Breast epithelium (tissue), 4 donors: ENCODE data around the gene TARBP1. TPM values are rescaled to one million over a fixed set of nuclear protein-coding genes. Genes with fewer than 3 reads are reported as not detected.

Experiments
- DNase-seq, 2 donors: peaks; one replicate each; pipeline ENCODE4 v3.0.0-alpha.2; 2019; ENCODE audit warnings: low spot score in 2 of 2
- H3K27ac ChIP-seq, 2 donors: fragments of 200-600 bp; sonication (generic) in 1 of 2; one replicate each; pipeline ENCODE4 v1.5.1; 2016 to 2019; ENCODE audit warnings: mild to moderate bottlenecking in 1 of 2
- H3K27me3 ChIP-seq, 2 donors: fragments of 200-600 bp; sonication (generic) in 1 of 2; one replicate each; pipeline versions ENCODE4 v1.5.1 to v1.6.0; 2017 to 2019; ENCODE audit warnings: control low read depth in 1 of 2, mild to moderate bottlenecking in 1 of 2
- H3K36me3 ChIP-seq: fragments of 200-600 bp; one replicate; pipeline ENCODE4 v1.5.1; 2019
- H3K4me1 ChIP-seq, 2 donors: fragments of 200-600 bp; sonication (generic); one replicate each; pipeline ENCODE4 v1.5.1; 2016 to 2019; ENCODE audit warnings: control low read depth in 1 of 2
- H3K4me3 ChIP-seq, 3 donors: fragments of 200-600 bp; sonication (generic); 1 replicate in 2 of 3; 2 replicates in 1 of 3; pipeline ENCODE4 v1.5.1; 2016 to 2019; ENCODE audit warnings: mild to moderate bottlenecking in 3 of 3, moderate library complexity in 2 of 3
- H3K9me3 ChIP-seq, 2 donors: fragments of 200-600 bp; sonication (generic) in 1 of 2; one replicate each; pipeline ENCODE4 v1.5.1; 2016 to 2019; ENCODE audit warnings: control low read depth in 1 of 2
- CTCF ChIP-seq, 3 donors: fragments of 450-650 bp; IDR thresholded peaks; one replicate each; pipeline ENCODE4 v1.5.1; 2016 to 2017; ENCODE audit warnings: antibody characterized with exemption in 3 of 3, mild to moderate bottlenecking in 3 of 3, moderate library complexity in 3 of 3
- POLR2A ChIP-seq: fragments of 450-650 bp; IDR thresholded peaks from one replicate; pipeline ENCODE4 v1.6.1; 2016; ENCODE audit warnings: antibody characterized with exemption, mild to moderate bottlenecking, moderate library complexity
- POLR2AphosphoS5 ChIP-seq, 3 donors: sonication (generic); formaldehyde crosslinking; IDR thresholded peaks; one replicate each; pipeline ENCODE4 v1.6.1; 2017; ENCODE audit warnings: antibody characterized with exemption in 3 of 3
- intact Hi-C: fragments of 100-400 bp; cut with DNase I; formaldehyde crosslinking; loops from one replicate; pipeline ENCODE4 v1.15.1; 2023; ENCODE audit warnings: low total_unique reads
- total RNA-seq, 3 donors: library from RNA; depleted of rRNA; stranded (reverse); fragments of >200 nt; gene quantifications; one replicate each; pipeline ENCODE4 v1.1.0, GENCODE V29; 2016

Gene TARBP1
- total RNA-seq, 3 donors from 2014 or later, result 12.3 to 39.2 (median 32.1) TPM

- no peak overlapping the region for H3K4me3 ChIP-seq
- H3K27me3 ChIP-seq, result no peaks in the 10 kb centered on the region
- H3K27ac ChIP-seq, result peak overlapping the region; percentile 33 to 54
- H3K4me1 ChIP-seq, result peaks cover 0 to 12% of the 10 kb centered on the region in 2 donors
- TF ChIP-seq CTCF (IDR thresholded peaks at IDR 0.05) (no peak), POLR2AphosphoS5 (IDR thresholded peaks at IDR 0.05) (no peak), POLR2A (no peak)
- DNase-seq, result no peak
- intact Hi-C loops, result no loop called here
- no peaks in the 10 kb centered on the region for H3K9me3 ChIP-seq
- H3K36me3 ChIP-seq, result no peaks in the 10 kb centered on the region
These were observed 24.4 kb upstream of the TARBP1 start for GRCh38 chr1:234503193-234504050.

DNA sequence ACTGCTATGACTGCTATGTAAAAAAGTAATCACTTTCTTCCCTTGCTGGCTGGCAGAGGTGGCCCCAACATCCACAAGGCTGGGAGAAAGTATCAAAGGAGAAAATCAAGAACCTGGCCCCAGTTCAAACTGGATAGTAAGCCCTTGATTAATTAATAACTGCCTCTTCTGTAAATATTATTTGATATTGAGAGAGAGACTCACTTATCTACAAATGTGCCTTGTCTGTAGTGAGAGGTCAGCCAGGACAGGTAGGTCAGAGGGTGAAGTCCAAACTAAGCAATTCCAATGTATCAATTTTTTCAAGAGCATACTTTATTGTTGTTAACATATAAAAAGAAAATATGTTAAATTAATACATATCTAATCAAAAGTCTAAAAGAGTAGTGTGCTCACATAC, 23.8 kb upstream of the TARBP1 start:
- no peaks in the 10 kb centered on the region for H3K27me3 ChIP-seq
- peaks cover 0 to 12% of the 10 kb centered on the region in 2 donors for H3K4me1 ChIP-seq
- H3K27ac ChIP-seq, result peak overlapping the region; percentile 33 to 54
- no peaks in the 10 kb centered on the region for H3K36me3 ChIP-seq
- no peak overlapping the region for H3K4me3 ChIP-seq
- intact Hi-C loops, result no loop called here
- no peak for TF ChIP-seq POLR2A
- H3K9me3 ChIP-seq, result no peaks in the 10 kb centered on the region
- DNase-seq, result no peak

DNA sequence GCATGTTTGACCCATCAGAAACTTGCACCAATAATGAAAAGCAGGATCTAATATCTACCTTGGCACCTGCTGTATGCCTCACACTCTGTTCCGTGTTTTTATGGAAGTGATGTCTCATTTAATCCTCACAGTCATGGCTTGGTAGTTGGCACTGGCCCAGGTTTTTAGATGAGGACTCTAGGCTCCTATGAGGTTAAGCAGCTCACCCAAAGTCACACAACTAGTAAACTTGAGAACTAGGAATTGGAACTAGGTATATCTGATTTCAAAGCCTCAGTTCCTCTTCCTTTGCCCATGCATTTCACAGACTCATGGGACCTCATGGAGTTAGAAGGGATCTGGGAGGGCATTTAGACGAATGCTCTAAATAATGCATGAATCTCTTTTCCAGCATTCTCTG, 21.3 kb upstream of the TARBP1 start:
- H3K9me3 ChIP-seq, result no peaks in the 10 kb centered on the region
- no peaks in the 10 kb centered on the region for H3K36me3 ChIP-seq
- DNase-seq, result no peak
- intact Hi-C loops, result no loop called here
- TF ChIP-seq POLR2AphosphoS5 (IDR thresholded peaks at IDR 0.05) (no peak), CTCF (IDR thresholded peaks at IDR 0.05) (no peak), POLR2A (no peak)
- peak overlapping the region; percentile 86 to 89 for H3K27ac ChIP-seq
- no peaks in the 10 kb centered on the region for H3K27me3 ChIP-seq
- no peak overlapping the region for H3K4me3 ChIP-seq
- peaks cover 3 to 12% of the 10 kb centered on the region in 2 donors for H3K4me1 ChIP-seq

- Histone ChIP-seq H3K4me1 (peaks cover 3 to 12% of the 10 kb centered on the region in 2 donors), H3K27me3 (no peaks in the 10 kb centered on the region), H3K36me3 (no peaks in the 10 kb centered on the region), H3K9me3 (no peaks in the 10 kb centered on the region), H3K27ac (peak overlapping the region; percentile 86 to 89), H3K4me3 (peak overlapping the region; percentile 18 to 55 (median 34))
- TF ChIP-seq POLR2A (no peak), POLR2AphosphoS5 (IDR thresholded peaks at IDR 0.05) (no peak), CTCF (IDR thresholded peaks at IDR 0.05) (no peak)
- no peak for DNase-seq
- intact Hi-C loops, result loop anchor here (5.0 kb wide), 1 partner anchor 582 kb away; no protein-coding TSS in a partner anchor
These were observed 20.9 kb upstream of the TARBP1 start for GRCh38 chr1:234499943-234500245.

- peak; percentile 86 to 93 for DNase-seq
- Histone ChIP-seq H3K36me3 (no peaks in the 10 kb centered on the region), H3K27me3 (no peaks in the 10 kb centered on the region), H3K4me1 (peaks cover 3 to 12% of the 10 kb centered on the region in 2 donors), H3K9me3 (no peaks in the 10 kb centered on the region), H3K27ac (peak overlapping the region; percentile 86 to 89), H3K4me3 (peak overlapping the region; percentile 18 to 55 (median 34))
- TF ChIP-seq CTCF (IDR thresholded peaks at IDR 0.05), result peak; percentile 96 to 98 (median 98)
- TF ChIP-seq POLR2AphosphoS5 (IDR thresholded peaks at IDR 0.05), result peak; percentile 84 to 94 (median 94)
- TF ChIP-seq POLR2A, result no peak
- intact Hi-C loops, result loop anchor here (5.0 kb wide), 1 partner anchor 583 kb away; no protein-coding TSS in a partner anchor
These were observed 20.4 kb upstream of the TARBP1 start for GRCh38 chr1:234499119-234499942.
